Left ventricle myocardium superior (tissue), 1 donor: ENCODE data around the gene MARCHF2. TPM values are rescaled to one million over a fixed set of nuclear protein-coding genes. Genes with fewer than 3 reads are reported as not detected.
"Not testable (repeated sequence)": the region's sequence is repeated elsewhere in the genome, so short reads cannot be mapped to it uniquely, and the experiment has no call there.

Experiments
- ATAC-seq: fragments of 200-7000 bp; cut with Tn5 transposase; one replicate; pipeline ENCODE4 v1.9.1; 2020; ENCODE audit warnings: mild to moderate bottlenecking, moderate library complexity
- DNase-seq: peaks from one replicate; pipeline ENCODE4 v3.0.0-alpha.2; 2020
- intact Hi-C: fragments of 100-400 bp; cut with micrococcal nuclease; formaldehyde crosslinking; loops from one replicate; pipeline ENCODE4 v1.11.0; 2022
- total RNA-seq: library from RNA; stranded (reverse); fragmentation: NEBNext Ultra II Directional; extraction: Animal tissue kit (Norgen Biotek cat#: 25700); gene quantifications from one replicate; pipeline ENCODE4 v1.2.1, GENCODE V29; 2021
- donor health status: DM: no; HTN: yes; CAD: no; lungs with severe emphysema.

Gene MARCHF2
- total RNA-seq, 1 donor from 2014 or later = 97.0 TPM

GRCh38 chr19:8401981-8402411 lies 11.1 kb upstream of the MARCHF2 start:
- intact Hi-C loops = no loop called here
- no peak for ATAC-seq
- DNase-seq = no peak

GRCh38 chr19:8403098-8403819 lies 9.8 kb upstream of the MARCHF2 start:
- no peak for DNase-seq
- intact Hi-C loops = no loop called here
- ATAC-seq = no peak

GRCh38 chr19:8403820-8404109 lies 9.3 kb upstream of the MARCHF2 start:
- intact Hi-C loops = no loop called here
- ATAC-seq (peak; percentile 4), DNase-seq (no peak)

- no peak for DNase-seq
Observed at GRCh38 chr19:8404391-8405151, 8.5 kb upstream of the MARCHF2 start.

GRCh38 chr19:8410718-8411117 lies 2.4 kb upstream of the MARCHF2 start:
- intact Hi-C loops, DNase-seq, ATAC-seq: not testable (repeated sequence)

More at GRCh38 chr19:8404391-8405151, 8.5 kb upstream of the MARCHF2 start:
- intact Hi-C loops = no loop called here
- ATAC-seq = peak; percentile 73

GRCh38 chr19:8413629-8413995 lies 507 bp downstream of the MARCHF2 start:
- intact Hi-C loops = no loop called here
- DNase-seq = no peak

GRCh38 chr19:8416796-8417195 lies 3.7 kb downstream of the MARCHF2 start:
- ATAC-seq (no peak), DNase-seq (no peak)
- intact Hi-C loops = no loop called here

More at GRCh38 chr19:8413629-8413995, 507 bp downstream of the MARCHF2 start:
- ATAC-seq = no peak

GRCh38 chr19:8421484-8422461 lies 8.7 kb downstream of the MARCHF2 start:
- intact Hi-C loops = no loop called here
- DNase-seq = no peak

GRCh38 chr19:8423817-8424223 lies 10.7 kb downstream of the MARCHF2 start:
- intact Hi-C loops = no loop called here
- DNase-seq (peak; percentile 94), ATAC-seq (peak; percentile 97)

More at GRCh38 chr19:8421484-8422461, 8.7 kb downstream of the MARCHF2 start:
- ATAC-seq = no peak

GRCh38 chr19:8425331-8425730 lies 12.2 kb downstream of the MARCHF2 start:
- DNase-seq, intact Hi-C loops, ATAC-seq: not testable (repeated sequence)

- no peak for DNase-seq
- no peak for ATAC-seq
- intact Hi-C loops = no loop called here
Observed at GRCh38 chr19:8426283-8426682, 13.2 kb downstream of the MARCHF2 start.

GRCh38 chr19:8429044-8429443 lies 15.9 kb downstream of the MARCHF2 start:
- intact Hi-C loops = no loop called here
- DNase-seq = no peak
- ATAC-seq = no peak

GRCh38 chr19:8429826-8430225 lies 16.7 kb downstream of the MARCHF2 start:
- intact Hi-C loops = no loop called here
- ATAC-seq (no peak), DNase-seq (no peak)

GRCh38 chr19:8430650-8431049 lies 17.5 kb downstream of the MARCHF2 start:
- DNase-seq = no peak
- ATAC-seq = no peak
- intact Hi-C loops = no loop called here

- intact Hi-C loops = no loop called here
- ATAC-seq = no peak
- DNase-seq = no peak
Observed at GRCh38 chr19:8438236-8438635, 25.1 kb downstream of the MARCHF2 start.

- intact Hi-C loops = no loop called here
- ATAC-seq = no peak
- no peak for DNase-seq
Observed at GRCh38 chr19:8441725-8442544, 28.8 kb downstream of the MARCHF2 start.

GRCh38 chr19:8444140-8444676 lies 31.1 kb downstream of the MARCHF2 start:
- ATAC-seq, intact Hi-C loops, DNase-seq: not testable (repeated sequence)

- DNase-seq (peak; percentile 100), ATAC-seq (peak; percentile 98)
- intact Hi-C loops = no loop called here
Observed at GRCh38 chr19:8444677-8445487, 31.8 kb downstream of the MARCHF2 start, which contains the start of gene HNRNPM. HNRNPM (plus strand) TSS chr19:8444975; CDS start chr19:8444999, 24 bp downstream.
